Liver (tissue), 9 donors: ENCODE results near the gene C13orf42. TPM values are rescaled to one million over a fixed set of nuclear protein-coding genes. Genes with fewer than 3 reads are reported as not detected.

Source experiments
- DNase-seq: peaks from one replicate; pipeline ENCODE4 v3.0.0-alpha.2; 2017; ENCODE audit warnings: low spot score
- H3K27ac ChIP-seq, 2 donors: one replicate each; pipeline ENCODE4 v1.7.0; 2013; ENCODE audit warnings: inconsistent platforms in 2 of 2, low read length in 2 of 2, control low read depth in 1 of 2, low read depth in 1 of 2, mild to moderate bottlenecking in 1 of 2
- H3K27me3 ChIP-seq, 4 donors: one replicate each; pipeline versions ENCODE4 v1.6.1 to v1.7.0; 2013; ENCODE audit warnings: low read length in 3 of 4, inconsistent platforms in 1 of 4, mild to moderate bottlenecking in 1 of 4, moderate library complexity in 1 of 4; ENCODE audit not compliant: control insufficient read depth in 4 of 4, insufficient read depth in 4 of 4
- H3K36me3 ChIP-seq, 4 donors: one replicate each; pipeline versions ENCODE4 v1.6.1 to v1.7.0; 2013; ENCODE audit warnings: low read length in 3 of 4, mild to moderate bottlenecking in 3 of 4, low read depth in 1 of 4, moderate library complexity in 1 of 4; ENCODE audit not compliant: control insufficient read depth in 4 of 4, insufficient read depth in 3 of 4
- H3K4me1 ChIP-seq, 4 donors: one replicate each; pipeline versions ENCODE4 v1.6.1 to v1.7.0; 2013; ENCODE audit warnings: low read length in 3 of 4, mild to moderate bottlenecking in 3 of 4, moderate library complexity in 1 of 4; ENCODE audit not compliant: control insufficient read depth in 4 of 4, insufficient read depth in 4 of 4
- H3K4me3 ChIP-seq, 3 donors: one replicate each; pipeline versions ENCODE4 v1.6.1 to v1.7.0; 2013; ENCODE audit warnings: low read length in 3 of 3, control low read depth in 1 of 3, low read depth in 1 of 3, mild to moderate bottlenecking in 1 of 3
- H3K9ac ChIP-seq, 2 donors: one replicate each; pipeline ENCODE4 v1.7.0; 2013; ENCODE audit warnings: low read length in 2 of 2, mild to moderate bottlenecking in 2 of 2, moderate library complexity in 2 of 2, control low read depth in 1 of 2, low read depth in 1 of 2
- H3K9me3 ChIP-seq, 4 donors: one replicate each; pipeline versions ENCODE4 v1.6.1 to v1.7.0; 2013; ENCODE audit warnings: low read length in 3 of 4; ENCODE audit not compliant: control insufficient read depth in 4 of 4
- EGR1 ChIP-seq, 2 donors: IDR thresholded peaks; 2 replicates each; pipeline ENCODE4 v1.6.1; 2016 to 2018; ENCODE audit warnings: antibody characterized with exemption in 2 of 2, low read depth in 2 of 2
- HNF4G ChIP-seq: IDR thresholded peaks from 2 replicates; pipeline ENCODE4 v1.6.1; 2016; ENCODE audit warnings: antibody characterized with exemption
- JUND ChIP-seq, 2 donors: IDR thresholded peaks; 2 replicates each; pipeline ENCODE4 v1.6.1; 2016; ENCODE audit warnings: antibody characterized with exemption in 2 of 2
- NR2F2 ChIP-seq: IDR thresholded peaks from 2 replicates; pipeline ENCODE4 v1.6.1; 2016; ENCODE audit warnings: antibody characterized with exemption
- RAD21 ChIP-seq, 2 donors: IDR thresholded peaks; 2 replicates each; pipeline ENCODE4 v1.6.1; 2016; ENCODE audit warnings: antibody characterized with exemption in 2 of 2, mild to moderate bottlenecking in 2 of 2
- SP1 ChIP-seq: IDR thresholded peaks from 2 replicates; pipeline ENCODE4 v1.6.1; 2018; ENCODE audit warnings: antibody characterized with exemption, mild to moderate bottlenecking
- TAF1 ChIP-seq: conservative IDR thresholded peaks from 2 replicates; pipeline ENCODE4 v1.6.1; 2016; ENCODE audit warnings: antibody characterized with exemption, mild to moderate bottlenecking
- YY1 ChIP-seq: IDR thresholded peaks from 2 replicates; pipeline ENCODE4 v1.6.1; 2016; ENCODE audit warnings: antibody characterized with exemption, mild to moderate bottlenecking
- WGBS: extraction: QIAGEN DNeasy Blood & Tissue Kit; methylation state at CpG from one replicate; pipeline ENCODE4 v1.1.7; 2013; 5-methylcytosine and 5-hydroxymethylcytosine counted together
- polyA plus RNA-seq, 2 donors: library from polyadenylated mRNA; stranded (reverse) in 1 of 2; unstranded in 1 of 2; fragments of 200-250 nt in 1 of 2; fragments of >200 nt in 1 of 2; fragmentation: Nextera tagmentation in 1 of 2; extraction: Ambion mirVana in 1 of 2; gene quantifications; one replicate each; pipeline versions ENCODE4 v1.2.1 to v1.2.3, GENCODE V29; 2013 to 2015
- total RNA-seq, 2 donors: library from RNA; depleted of rRNA; stranded (reverse); fragments of >200 nt; gene quantifications; one replicate each; pipeline ENCODE4 v1.2.3, GENCODE V29; 2014
- TF ChIP-seq, protein P1 (sequence below): IDR thresholded peaks from 2 replicates; pipeline ENCODE4 v1.6.1; 2016; ENCODE audit warnings: antibody characterized with exemption
- TF ChIP-seq, protein P2 (sequence below): fragments of 150-350 bp; IDR thresholded peaks from 2 replicates; pipeline ENCODE4 v1.5.1; 2017; ENCODE audit warnings: improper control_type of control experiment, low read depth, low read length; ENCODE audit not compliant: missing input control
- TF ChIP-seq, protein P3 (sequence below): IDR thresholded peaks from 2 replicates; pipeline ENCODE4 v1.6.1; 2016; ENCODE audit warnings: antibody characterized with exemption, mild to moderate bottlenecking
- donor health status: healthy.
- donor health status: healthy.
- donor health status: healthy.
- donor health status: healthy.
- donor health status: healthy.

Gene C13orf42
- total and polyA plus RNA-seq, 4 donors, result 0.08 TPM; not detected in 3

GRCh38 chr13:51070005-51070649, 40.9 kb downstream of the C13orf42 start:
- DNase-seq, result peak; percentile 82
- H3K9ac ChIP-seq, result no peak overlapping the region

GRCh38 chr13:51068501-51068900, 42.6 kb downstream of the C13orf42 start:
- WGBS, result 72% methylated on average over 5 of the region's 5 CpGs
- Histone ChIP-seq H3K27me3 (peaks cover 0 to 2% (median 0%) of the 10 kb centered on the region in 4 donors), H3K9me3 (no peaks in the 10 kb centered on the region), H3K4me1 (peaks cover 0 to 7% (median 0%) of the 10 kb centered on the region in 4 donors), H3K9ac (no peak overlapping the region), H3K4me3 (no peak overlapping the region), H3K36me3 (no peaks in the 10 kb centered on the region), H3K27ac (no peak overlapping the region)
- TF ChIP-seq, protein P1, sequence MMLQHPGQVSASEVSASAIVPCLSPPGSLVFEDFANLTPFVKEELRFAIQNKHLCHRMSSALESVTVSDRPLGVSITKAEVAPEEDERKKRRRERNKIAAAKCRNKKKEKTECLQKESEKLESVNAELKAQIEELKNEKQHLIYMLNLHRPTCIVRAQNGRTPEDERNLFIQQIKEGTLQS, result no peak
- no peak for TF ChIP-seq JUND (IDR thresholded peaks at IDR 0.05)
- TF ChIP-seq NR2F2, result no peak
- TF ChIP-seq SP1, result no peak
- TF ChIP-seq TAF1, result no peak
- no peak for TF ChIP-seq HNF4G
- TF ChIP-seq, protein P2, sequence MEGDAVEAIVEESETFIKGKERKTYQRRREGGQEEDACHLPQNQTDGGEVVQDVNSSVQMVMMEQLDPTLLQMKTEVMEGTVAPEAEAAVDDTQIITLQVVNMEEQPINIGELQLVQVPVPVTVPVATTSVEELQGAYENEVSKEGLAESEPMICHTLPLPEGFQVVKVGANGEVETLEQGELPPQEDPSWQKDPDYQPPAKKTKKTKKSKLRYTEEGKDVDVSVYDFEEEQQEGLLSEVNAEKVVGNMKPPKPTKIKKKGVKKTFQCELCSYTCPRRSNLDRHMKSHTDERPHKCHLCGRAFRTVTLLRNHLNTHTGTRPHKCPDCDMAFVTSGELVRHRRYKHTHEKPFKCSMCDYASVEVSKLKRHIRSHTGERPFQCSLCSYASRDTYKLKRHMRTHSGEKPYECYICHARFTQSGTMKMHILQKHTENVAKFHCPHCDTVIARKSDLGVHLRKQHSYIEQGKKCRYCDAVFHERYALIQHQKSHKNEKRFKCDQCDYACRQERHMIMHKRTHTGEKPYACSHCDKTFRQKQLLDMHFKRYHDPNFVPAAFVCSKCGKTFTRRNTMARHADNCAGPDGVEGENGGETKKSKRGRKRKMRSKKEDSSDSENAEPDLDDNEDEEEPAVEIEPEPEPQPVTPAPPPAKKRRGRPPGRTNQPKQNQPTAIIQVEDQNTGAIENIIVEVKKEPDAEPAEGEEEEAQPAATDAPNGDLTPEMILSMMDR, result no peak
- TF ChIP-seq, protein P3, sequence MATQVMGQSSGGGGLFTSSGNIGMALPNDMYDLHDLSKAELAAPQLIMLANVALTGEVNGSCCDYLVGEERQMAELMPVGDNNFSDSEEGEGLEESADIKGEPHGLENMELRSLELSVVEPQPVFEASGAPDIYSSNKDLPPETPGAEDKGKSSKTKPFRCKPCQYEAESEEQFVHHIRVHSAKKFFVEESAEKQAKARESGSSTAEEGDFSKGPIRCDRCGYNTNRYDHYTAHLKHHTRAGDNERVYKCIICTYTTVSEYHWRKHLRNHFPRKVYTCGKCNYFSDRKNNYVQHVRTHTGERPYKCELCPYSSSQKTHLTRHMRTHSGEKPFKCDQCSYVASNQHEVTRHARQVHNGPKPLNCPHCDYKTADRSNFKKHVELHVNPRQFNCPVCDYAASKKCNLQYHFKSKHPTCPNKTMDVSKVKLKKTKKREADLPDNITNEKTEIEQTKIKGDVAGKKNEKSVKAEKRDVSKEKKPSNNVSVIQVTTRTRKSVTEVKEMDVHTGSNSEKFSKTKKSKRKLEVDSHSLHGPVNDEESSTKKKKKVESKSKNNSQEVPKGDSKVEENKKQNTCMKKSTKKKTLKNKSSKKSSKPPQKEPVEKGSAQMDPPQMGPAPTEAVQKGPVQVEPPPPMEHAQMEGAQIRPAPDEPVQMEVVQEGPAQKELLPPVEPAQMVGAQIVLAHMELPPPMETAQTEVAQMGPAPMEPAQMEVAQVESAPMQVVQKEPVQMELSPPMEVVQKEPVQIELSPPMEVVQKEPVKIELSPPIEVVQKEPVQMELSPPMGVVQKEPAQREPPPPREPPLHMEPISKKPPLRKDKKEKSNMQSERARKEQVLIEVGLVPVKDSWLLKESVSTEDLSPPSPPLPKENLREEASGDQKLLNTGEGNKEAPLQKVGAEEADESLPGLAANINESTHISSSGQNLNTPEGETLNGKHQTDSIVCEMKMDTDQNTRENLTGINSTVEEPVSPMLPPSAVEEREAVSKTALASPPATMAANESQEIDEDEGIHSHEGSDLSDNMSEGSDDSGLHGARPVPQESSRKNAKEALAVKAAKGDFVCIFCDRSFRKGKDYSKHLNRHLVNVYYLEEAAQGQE, result no peak
- no peak for TF ChIP-seq YY1
- no peak for TF ChIP-seq RAD21 (IDR thresholded peaks at IDR 0.05)
- DNase-seq, result no peak

More at GRCh38 chr13:51070005-51070649, 40.9 kb downstream of the C13orf42 start:
- H3K27ac ChIP-seq, result no peak overlapping the region
- no peaks in the 10 kb centered on the region for H3K9me3 ChIP-seq
- TF ChIP-seq RAD21 (IDR thresholded peaks at IDR 0.05) (peak; percentile 99), EGR1 (IDR thresholded peaks at IDR 0.05; ENCODE audit: low read depth in 2 of 2) (no peak)
- TF ChIP-seq, protein P2, result peak; percentile 93
- TF ChIP-seq, protein P3, result no peak
- H3K36me3 ChIP-seq, result no peaks in the 10 kb centered on the region
- no peak overlapping the region for H3K4me3 ChIP-seq
- H3K27me3 ChIP-seq, result peaks cover 0 to 2% (median 0%) of the 10 kb centered on the region in 4 donors
- peaks cover 0 to 7% (median 0%) of the 10 kb centered on the region in 4 donors for H3K4me1 ChIP-seq
- WGBS, result 7% methylated on average over 11 of the region's 11 CpGs
